ENCODE data around the gene SYNGAP1.

The SYNGAP1 gene

DNA sequence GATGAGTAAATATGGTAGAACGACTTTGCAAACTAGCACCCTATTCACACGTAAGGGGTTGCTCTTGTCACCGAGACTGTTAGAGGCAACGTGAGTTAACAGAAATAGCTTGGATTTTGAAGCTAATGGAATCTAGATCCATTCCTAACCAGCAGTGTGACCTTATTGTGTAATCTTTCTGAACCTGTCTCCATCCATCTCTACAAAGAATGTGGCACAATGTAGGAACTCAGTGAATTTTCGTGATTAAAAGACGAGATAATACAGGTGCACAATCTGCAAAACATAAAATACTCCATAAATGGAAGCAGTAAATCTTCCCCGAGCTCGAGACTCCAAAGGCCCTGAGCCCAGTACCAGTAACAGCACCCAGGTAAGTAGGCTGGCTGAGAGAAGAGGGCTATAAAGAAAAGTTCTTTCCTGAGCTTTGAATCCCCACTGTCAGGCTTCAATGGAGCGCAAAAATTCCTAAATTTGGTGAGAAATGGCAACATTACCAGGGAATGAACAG is 29.0 kb upstream of the SYNGAP1 start:
- TF ChIP-seq CEBPB (IDR thresholded peaks at IDR 0.05) (no peak), TCF12 (IDR thresholded peaks at IDR 0.05; ENCODE audit: low read depth) (no peak), NFIC (IDR thresholded peaks at IDR 0.05) (no peak), EGR1 (IDR thresholded peaks at IDR 0.05) (no peak), USF1 (IDR thresholded peaks at IDR 0.05) (no peak), CREB1 (IDR thresholded peaks at IDR 0.05; ENCODE audit: low read depth) (no peak), MAX (IDR thresholded peaks at IDR 0.05) (no peak), YY1 (IDR thresholded peaks at IDR 0.05; ENCODE audit: low read depth) (no peak), FOXM1 (IDR thresholded peaks at IDR 0.05; ENCODE audit: borderline replicate concordance, low read depth) (no peak), TEAD4 (IDR thresholded peaks at IDR 0.05) (no peak), ZBTB7A (IDR thresholded peaks at IDR 0.05; ENCODE audit: low read depth) (no peak), RAD21 (IDR thresholded peaks at IDR 0.05; ENCODE audit: low read depth) (no peak), EP300 (IDR thresholded peaks at IDR 0.05; ENCODE audit: borderline replicate concordance) (no peak), TAF1 (IDR thresholded peaks at IDR 0.05; ENCODE audit: low read depth) (no peak)
- TF ChIP-seq, protein P1, sequence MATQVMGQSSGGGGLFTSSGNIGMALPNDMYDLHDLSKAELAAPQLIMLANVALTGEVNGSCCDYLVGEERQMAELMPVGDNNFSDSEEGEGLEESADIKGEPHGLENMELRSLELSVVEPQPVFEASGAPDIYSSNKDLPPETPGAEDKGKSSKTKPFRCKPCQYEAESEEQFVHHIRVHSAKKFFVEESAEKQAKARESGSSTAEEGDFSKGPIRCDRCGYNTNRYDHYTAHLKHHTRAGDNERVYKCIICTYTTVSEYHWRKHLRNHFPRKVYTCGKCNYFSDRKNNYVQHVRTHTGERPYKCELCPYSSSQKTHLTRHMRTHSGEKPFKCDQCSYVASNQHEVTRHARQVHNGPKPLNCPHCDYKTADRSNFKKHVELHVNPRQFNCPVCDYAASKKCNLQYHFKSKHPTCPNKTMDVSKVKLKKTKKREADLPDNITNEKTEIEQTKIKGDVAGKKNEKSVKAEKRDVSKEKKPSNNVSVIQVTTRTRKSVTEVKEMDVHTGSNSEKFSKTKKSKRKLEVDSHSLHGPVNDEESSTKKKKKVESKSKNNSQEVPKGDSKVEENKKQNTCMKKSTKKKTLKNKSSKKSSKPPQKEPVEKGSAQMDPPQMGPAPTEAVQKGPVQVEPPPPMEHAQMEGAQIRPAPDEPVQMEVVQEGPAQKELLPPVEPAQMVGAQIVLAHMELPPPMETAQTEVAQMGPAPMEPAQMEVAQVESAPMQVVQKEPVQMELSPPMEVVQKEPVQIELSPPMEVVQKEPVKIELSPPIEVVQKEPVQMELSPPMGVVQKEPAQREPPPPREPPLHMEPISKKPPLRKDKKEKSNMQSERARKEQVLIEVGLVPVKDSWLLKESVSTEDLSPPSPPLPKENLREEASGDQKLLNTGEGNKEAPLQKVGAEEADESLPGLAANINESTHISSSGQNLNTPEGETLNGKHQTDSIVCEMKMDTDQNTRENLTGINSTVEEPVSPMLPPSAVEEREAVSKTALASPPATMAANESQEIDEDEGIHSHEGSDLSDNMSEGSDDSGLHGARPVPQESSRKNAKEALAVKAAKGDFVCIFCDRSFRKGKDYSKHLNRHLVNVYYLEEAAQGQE (IDR thresholded peaks at IDR 0.05; ENCODE audit: low read depth): no peak

GRCh38 chr6:33391278-33391921 is 28.5 kb upstream of the SYNGAP1 start, which contains the start of gene KIFC1:
TSS of gene KIFC1 (plus strand) at chr6:33391823. CDS start at chr6:33391986, 163 bp downstream.
- TF ChIP-seq NFIC (IDR thresholded peaks at IDR 0.05) (no peak), CREB1 (IDR thresholded peaks at IDR 0.05; ENCODE audit: low read depth) (peak; percentile 86), EP300 (IDR thresholded peaks at IDR 0.05; ENCODE audit: borderline replicate concordance) (peak; percentile 56), RAD21 (IDR thresholded peaks at IDR 0.05; ENCODE audit: low read depth) (peak; percentile 55; the same call in 1 of the 2 replicates), TEAD4 (IDR thresholded peaks at IDR 0.05) (peak; percentile 15), TAF1 (IDR thresholded peaks at IDR 0.05; ENCODE audit: low read depth) (peak; percentile 57; the same call in 1 of the 2 replicates), CEBPB (IDR thresholded peaks at IDR 0.05) (no peak), YY1 (IDR thresholded peaks at IDR 0.05; ENCODE audit: low read depth) (no peak), TCF12 (IDR thresholded peaks at IDR 0.05; ENCODE audit: low read depth) (peak; percentile 43; the same call in 1 of the 2 replicates), MAX (IDR thresholded peaks at IDR 0.05) (peak; percentile 95), FOXM1 (IDR thresholded peaks at IDR 0.05; ENCODE audit: borderline replicate concordance, low read depth) (peak; percentile 89), ZBTB7A (IDR thresholded peaks at IDR 0.05; ENCODE audit: low read depth) (no peak), EGR1 (IDR thresholded peaks at IDR 0.05) (no peak), USF1 (IDR thresholded peaks at IDR 0.05) (peak; percentile 60)
- TF ChIP-seq, protein P1 (IDR thresholded peaks at IDR 0.05; ENCODE audit: low read depth): no peak

DNA sequence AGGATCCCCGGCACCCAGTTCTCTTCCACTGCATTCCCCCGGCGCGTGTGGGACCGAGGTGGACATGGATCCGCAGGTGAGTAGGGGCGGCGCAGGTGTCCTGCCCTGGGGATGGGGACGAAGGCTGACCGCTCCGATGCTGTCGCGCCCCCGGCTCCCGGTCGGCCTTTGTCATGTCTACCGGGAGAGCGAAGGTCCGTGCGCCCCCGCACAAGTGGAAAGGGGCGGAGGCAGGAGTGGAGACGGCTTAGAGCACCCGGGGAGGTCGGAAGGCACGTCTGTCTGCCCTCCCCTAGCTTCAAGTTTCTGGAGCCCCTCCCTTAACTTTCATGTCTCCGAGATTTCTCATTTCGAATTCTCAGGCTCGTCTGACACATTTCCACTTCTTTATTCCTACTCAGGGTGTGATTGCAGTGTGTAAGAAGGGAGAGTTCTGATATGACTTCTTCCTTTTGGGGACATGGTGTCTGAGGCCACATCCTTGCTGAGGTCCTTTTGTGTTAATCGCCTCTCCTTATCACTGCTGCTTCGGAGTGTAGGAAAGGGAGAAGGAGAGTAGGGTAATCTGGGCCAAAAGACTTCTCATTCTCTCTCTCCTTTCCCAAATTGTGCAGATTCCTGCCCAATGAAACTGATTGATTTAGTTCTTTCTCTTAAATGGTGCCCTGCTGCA is 27.8 kb upstream of the SYNGAP1 start:
- TF ChIP-seq TEAD4 (IDR thresholded peaks at IDR 0.05) (no peak; the same call in 1 of the 2 replicates), CEBPB (IDR thresholded peaks at IDR 0.05) (no peak), TAF1 (IDR thresholded peaks at IDR 0.05; ENCODE audit: low read depth) (peak; percentile 33; the same call in 1 of the 2 replicates), MAX (IDR thresholded peaks at IDR 0.05) (no peak; the same call in 1 of the 2 replicates), ZBTB7A (IDR thresholded peaks at IDR 0.05; ENCODE audit: low read depth) (no peak)
- TF ChIP-seq, protein P1 (IDR thresholded peaks at IDR 0.05; ENCODE audit: low read depth): no peak
